HTR-8/SVneo (cell line): Measurements from ENCODE around the gene NTPCR.
"Not testable (repeated sequence)": the region's sequence is repeated elsewhere in the genome, so short reads cannot be mapped to it uniquely, and the experiment has no call there.

Source experiments
- DNase-seq: peaks from one replicate; pipeline ENCODE4 v3.0.0; 2011; ENCODE audit warnings: low spot score, mixed read lengths; ENCODE audit not compliant: insufficient read length
- FAIRE-seq: peaks from 2 replicates; lab custom pipeline; 2011; peaks lifted over from hg19 to GRCh38; lab: Jason Lieb, UNC

The NTPCR gene, protein sequence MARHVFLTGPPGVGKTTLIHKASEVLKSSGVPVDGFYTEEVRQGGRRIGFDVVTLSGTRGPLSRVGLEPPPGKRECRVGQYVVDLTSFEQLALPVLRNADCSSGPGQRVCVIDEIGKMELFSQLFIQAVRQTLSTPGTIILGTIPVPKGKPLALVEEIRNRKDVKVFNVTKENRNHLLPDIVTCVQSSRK

DNA sequence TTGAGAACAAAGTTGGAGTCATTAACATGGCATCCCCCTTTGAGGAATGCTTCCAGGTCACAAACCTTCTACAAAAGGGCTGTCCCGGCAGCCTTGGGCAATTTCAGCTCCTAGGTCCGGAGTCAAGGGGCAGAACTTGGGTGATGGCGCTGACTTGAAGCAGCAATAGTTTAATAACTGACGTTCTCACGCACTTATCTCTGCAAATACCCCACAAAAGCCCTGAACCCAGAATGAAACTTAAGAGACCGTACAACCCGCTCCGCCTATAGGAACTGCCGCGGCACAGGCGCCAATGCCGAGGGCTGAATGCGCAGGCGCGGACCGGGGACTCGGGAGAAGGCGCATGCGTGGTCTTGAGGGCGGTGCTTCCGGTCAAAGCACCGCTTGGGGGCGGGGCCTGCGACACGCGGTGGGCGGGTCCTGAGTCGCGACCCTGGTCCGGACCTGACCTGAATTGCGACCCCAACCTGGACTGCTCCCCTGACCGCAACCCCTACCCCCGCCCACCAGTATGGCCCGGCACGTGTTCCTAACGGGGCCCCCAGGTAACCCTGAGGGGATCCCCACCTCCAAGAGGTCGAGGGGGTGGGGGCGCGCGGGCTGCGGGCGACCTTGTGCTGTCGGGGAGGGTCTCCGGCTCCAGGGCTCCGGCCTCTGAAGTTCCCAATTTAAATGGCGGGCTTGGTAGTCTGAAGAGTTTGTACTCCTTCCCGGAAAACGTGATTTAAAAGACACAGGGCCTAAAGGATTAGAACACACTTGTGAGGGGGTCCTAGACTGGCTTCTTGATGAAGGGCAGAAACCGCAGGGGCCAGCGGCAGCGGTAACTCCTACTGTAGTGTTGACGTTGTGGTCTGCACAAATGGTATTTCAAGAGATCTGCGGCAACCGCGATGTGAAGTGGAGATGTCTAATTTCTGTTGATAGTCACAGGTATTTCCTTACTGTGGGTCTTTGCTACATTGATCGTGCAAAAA, at the start of gene NTPCR:
NTPCR (plus strand) TSS at position 415 of the 980 bp plus-strand sequence; CDS start at position 515, 100 bp downstream.
- FAIRE-seq, result peak; percentile 90
- DNase-seq, result peak; percentile 96

DNA sequence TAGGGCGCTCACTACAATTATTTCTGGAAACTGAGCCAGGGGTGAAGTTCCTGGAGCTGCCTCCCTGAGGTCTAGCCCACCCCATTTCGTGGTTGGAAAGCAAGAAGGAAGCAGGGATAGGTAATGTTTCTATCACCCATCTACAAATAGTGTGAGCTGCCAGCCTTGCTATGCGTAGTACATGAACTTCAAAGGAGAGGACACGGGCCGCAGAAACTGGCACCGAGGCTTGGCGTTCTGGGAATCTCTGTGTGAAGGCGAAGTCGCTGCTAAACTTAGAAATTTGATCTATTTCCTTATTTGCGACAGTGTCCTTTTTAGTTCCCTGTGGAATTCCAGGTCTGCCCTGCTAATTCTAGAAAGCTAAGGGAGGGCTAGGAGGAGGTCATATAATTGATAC, 49.6 kb upstream of the NTPCR start:
- DNase-seq (no peak), FAIRE-seq (no peak)

DNA sequence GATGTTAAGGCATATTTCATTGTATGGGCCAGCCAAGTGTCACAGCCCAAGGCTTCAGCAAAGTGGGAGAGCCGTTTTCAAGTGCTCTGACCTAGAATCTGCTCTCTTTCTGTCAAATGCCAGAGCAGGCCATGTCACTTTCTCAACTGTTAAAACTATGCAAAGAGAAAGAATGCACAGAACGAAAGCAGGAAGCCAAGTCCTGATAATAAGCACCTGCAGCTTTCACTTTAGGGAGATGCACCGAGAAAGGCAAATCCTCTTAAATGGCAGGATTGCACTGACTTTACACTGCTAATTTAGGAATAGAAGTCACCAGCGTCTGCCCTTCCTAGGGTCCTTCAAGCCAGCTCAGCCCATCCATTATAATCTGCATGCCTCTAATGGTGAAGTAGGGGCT, 49.2 kb upstream of the NTPCR start:
- FAIRE-seq, result no peak

DNA sequence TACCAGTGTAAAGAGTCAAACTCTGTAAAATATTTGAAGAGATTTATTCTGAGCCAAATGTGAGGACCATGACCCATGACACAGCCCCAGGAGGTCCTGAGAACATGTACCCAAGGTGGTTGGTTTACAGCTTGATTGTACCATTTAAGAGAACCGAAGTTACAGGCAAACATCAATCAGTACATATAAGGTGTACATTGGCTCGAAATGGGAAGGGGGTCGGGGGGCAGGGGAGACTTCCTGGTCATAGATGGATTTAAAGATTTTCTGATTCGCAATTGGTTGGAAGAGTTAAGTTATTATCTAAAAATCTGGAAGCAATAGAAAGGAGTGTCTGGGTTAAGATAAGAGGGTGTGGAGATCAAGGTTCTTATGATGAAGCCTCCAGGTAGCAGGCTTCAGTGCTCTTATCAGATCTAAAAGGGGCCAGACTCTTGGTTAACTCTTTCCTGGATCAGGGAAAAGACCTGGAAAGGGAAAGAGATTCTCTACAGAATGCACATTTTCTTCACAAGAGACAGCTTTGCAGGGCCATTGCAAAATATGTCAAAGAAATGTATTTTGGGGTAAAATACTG, 47.5 kb upstream of the NTPCR start:
- FAIRE-seq (no peak), DNase-seq (no peak)

More for the DNA sequence above, 49.2 kb upstream of the NTPCR start:
- no peak for DNase-seq

DNA sequence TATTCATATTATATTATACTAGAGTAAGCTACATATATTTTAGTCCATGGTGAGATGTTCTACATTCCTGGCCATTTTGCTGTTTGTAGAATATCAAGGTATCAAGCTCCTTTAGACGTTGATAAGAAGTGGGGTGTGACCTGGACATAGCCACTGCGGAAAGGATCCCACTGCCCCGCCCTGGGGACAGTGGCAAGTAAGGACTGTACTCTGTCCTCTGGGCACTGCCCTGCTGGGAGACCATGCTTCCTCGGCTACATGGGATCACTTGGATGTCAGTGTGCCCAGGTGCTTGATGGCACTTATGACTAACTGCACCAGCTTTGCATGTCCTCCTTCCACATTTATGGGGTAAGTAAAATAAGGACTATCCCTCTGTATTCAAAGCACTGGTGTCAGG, 46.3 kb upstream of the NTPCR start:
- DNase-seq (no peak), FAIRE-seq (no peak)

DNA sequence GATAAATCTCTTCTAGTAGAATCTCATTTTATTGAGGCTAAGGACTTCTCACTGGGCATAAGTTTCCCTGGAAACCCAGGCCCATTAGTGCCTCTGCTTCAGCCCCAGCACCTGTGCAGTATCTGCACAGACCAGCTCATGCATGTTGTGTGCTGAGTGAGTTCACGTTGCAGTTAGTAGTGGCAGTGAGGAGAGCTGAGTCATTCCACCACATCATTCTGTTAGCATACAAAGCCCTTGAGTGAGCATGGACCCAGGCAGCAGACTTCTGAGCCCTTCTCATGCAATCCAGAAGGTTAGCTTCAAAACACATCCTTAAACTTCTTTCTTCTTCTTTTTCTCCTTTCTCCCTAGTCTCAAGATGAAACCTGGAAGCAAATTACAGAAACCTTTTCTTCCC, 45.8 kb upstream of the NTPCR start:
- DNase-seq (peak; percentile 13), FAIRE-seq (no peak)

DNA sequence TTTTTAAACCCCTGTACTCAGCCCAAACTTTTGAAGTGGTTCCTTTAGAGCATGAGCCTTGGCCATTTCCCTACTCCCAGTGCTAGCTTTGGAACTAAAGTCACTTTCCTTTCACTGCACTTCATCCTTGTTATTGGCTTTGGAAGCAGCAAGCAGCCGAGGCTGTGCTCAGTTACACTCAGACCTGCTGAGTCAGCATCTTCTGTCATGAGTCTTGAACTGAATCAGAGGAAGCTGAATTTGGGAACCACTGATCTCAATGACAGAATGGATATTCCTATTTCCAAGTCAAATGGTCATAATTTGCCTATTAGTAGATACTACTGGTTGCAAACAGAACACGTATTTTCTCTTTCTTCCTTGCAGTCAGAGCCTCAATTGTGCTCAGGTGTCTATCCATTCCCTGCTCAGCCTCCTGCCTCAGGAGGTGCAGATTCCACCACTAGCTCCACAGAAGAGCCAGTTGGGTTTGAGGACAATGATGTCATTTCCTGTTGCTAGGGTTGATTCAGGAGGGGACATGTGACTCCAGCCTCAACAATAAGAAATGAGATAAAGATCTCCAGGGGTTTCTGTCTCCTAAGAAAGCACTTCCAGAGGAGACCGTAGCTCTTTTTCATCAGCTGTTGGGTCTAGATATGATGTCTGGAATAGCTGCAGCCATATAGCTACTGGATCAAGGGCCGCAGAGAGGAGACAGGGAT, 44.9 kb upstream of the NTPCR start:
- DNase-seq, result no peak
- peak; percentile 59 for FAIRE-seq

DNA sequence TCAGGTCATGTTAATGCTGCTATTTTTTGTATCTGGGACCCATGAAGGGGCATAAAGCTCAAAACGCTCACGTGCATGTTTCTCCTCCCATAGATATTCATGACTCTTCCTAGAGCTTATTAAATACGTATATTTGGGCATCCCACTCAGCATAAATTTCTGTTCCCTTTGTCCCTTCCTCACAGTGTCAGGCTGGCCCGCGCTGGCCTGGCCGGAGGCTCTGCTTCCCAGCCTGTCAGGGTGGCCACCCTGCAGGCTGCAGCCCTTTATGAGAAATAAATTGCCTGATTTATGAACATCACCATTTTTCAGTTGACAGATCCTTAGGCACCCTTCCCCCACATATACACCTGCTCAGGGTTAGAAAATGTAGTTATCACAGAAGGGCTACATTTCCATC, 44.0 kb upstream of the NTPCR start:
- no peak for DNase-seq
- no peak for FAIRE-seq

DNA sequence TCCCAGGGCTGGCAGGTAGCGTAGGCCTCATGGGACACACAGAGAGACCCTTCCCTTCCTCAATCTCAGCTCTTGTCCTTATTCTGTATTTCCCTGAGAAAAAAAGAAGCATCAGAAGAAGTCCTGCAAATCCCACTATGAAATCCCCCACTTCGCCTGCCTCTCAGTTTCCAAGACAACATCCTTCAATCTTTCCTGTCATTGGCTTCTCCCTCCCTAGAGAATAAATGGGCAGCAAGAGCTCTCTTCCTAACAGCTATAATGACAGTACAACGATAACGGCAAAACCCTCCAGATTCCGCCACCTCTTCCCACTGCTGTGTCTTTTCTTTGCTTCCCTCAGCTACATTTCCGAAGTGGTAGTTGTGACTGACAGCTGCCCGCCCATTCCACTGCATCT, 41.6 kb upstream of the NTPCR start:
- no peak for FAIRE-seq
- no peak for DNase-seq

DNA sequence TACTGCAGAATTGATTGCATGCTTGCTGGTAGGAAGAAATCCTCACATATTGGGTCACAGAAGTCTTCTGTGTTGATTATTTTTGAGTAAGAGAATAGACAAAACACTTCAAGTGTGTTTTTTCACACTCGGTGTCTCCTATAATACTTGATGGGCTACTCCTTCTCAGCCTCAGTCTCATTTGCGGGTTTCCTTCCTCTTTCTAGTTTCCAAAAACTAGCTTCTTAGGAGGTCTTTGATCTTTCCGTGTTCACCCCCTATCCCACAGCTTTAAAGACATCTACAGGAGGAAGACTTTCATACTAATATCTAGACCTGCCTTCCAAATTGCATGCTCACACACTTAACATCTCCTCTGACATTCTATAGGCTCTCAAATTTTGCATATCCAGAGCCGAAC, 40.7 kb upstream of the NTPCR start:
- DNase-seq, result no peak

DNA sequence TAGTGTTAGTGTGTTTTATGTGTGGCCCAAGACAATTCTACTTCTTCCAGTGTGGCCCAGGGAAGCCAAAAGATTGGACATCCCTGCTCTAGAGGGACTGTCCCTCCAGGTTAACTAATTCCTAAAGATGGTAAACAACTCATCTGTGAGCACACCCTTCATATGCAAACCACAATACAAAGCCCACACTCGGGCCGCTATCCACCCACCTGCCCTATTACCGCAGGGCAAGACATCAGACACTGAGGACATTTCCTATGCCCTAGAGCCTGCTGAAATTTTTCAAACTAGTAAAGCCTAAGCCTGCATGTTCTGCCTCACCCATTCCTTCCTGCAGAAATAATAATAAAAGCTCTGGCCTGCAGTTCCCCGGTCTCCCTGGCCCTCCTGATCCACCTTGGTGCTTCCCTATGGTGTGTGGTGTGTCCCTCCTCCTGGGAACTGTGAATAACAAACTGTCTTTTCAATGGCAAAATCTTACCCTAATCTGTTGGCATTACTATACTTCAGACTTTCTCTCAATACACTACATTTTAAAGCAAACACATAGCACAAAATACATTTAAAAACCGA, 39.3 kb upstream of the NTPCR start:
- no peak for FAIRE-seq
- DNase-seq, result no peak

More for the DNA sequence above, 40.7 kb upstream of the NTPCR start:
- no peak for FAIRE-seq

DNA sequence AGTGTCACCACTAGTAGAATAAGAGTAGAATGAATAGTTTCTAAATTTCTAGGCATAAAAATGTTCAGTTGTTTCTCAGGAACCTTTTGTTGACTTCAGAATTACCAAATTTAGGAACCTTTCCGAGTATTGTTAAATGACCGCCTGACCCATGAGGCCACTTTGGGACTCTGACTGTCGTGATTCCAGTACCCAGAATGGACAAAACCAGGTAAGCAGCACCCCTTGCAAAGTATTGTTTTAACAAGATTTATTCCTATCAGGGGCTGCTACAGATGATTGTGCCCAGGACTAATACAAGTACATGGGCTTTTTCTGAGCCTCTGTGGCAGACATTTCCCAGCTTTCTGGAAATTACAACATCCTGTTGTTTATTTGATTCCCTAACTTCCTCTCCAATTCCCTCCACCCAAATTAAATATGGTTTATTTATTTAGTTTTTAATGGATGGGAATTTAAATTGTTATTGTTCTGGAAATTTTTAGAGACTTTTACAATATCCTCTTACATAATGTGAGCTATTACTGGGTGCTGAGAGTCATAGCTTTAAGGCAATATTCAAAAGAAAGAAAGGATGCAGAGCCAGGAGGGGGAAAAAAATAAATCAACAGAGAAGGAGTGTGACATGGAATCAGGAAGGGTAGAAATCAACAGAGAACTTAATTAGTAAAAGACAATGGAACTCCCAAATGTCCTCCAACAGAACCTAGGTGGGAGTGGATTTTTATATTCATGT, 37.4 kb upstream of the NTPCR start:
- no peak for DNase-seq
- no peak for FAIRE-seq

DNA sequence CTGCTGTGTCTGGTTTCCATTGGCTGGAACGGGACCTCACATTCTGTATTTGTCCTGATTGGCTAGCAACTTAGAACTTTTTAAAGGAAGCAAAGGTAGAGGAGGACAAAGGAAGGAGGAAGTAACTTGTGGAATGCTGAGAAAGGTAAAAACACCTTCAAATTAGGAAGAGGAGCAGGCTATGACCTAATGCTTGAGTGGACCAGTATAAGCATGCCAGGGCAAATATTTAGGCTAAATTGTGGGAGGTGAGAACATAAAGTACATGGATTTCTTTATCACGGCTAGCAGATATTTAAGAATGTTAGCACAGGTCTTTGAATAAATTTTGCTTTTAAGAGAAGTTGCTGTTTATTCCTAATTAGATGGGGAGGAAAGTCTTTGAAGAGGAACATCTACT, 36.1 kb upstream of the NTPCR start:
- not testable (repeated sequence) for DNase-seq, FAIRE-seq

DNA sequence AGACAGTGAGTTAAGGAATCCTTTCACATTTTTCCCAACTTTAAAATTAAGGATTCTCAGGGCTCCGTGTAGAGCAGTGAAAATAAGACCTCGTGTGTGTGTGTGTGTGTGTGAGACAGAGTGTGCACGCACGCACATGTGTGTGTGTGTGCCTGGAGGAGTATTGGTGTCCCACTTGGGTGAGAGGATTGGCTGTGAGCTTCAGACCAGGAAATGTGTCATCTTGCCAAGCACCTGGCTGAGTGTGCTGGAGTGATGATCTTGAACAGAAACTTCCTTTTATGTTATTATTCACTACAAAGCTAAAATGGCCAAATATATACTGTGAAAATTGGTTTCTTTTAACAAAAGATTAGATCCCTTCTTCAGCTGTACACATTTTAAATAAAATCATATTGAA, 35.2 kb upstream of the NTPCR start:
- FAIRE-seq (no peak), DNase-seq (no peak)

DNA sequence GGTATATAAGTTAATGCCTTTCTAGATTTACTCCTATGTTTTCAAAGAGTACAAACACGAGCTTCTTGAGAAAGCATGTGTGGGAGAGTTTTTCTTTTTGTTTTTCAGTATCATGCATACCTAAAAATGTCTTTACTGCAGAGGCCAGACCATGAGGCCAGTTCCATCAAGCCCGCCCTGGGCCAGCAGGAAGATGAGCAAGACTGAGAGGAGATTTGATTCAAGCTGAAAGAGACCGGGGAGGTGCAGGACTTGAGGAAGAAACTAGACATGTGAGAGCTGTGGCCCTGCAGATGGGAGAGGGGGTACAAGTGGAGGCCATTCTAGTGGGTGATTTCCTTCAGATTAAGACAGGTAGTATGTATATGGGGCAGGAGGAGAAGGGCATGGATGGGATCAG, 33.4 kb upstream of the NTPCR start:
- FAIRE-seq (no peak), DNase-seq (no peak)

DNA sequence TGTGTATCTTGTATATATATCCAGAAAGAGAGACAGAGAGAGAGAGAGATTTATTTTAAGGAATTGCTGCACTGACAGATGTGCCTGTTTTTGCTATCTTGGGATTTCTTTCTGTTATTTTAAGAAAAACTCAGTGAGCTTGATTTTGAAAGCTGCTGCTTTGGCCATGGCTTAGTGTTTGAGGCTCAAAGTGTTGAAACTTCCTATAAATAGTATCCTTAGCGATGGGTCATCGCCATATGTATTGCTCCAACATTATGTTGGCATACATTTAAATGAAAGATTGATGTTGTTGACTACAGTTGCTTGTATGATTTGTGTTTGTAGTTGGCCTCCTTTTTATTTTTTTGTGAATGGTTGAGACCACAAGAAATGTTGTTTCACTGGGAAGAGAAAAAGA, 29.0 kb upstream of the NTPCR start:
- no peak for FAIRE-seq

DNA sequence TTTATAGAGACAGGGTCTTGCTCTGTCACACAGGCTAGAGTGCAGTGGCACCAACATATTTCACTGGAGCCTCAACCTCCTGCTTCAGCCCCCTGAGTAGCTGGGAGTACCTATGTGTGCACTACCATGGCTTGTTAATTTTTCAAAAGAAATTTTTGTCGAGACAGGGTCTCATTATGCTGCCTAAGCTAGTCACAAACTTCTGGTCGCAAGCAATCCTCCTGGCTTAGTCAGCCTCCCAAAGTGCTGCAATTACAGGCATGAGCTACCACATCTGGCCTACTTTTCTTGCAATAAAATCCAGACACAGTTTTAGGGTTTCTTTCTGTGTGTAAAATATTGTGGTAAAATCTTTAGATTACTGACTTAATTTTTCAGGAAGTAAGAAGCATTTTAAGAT, 27.9 kb upstream of the NTPCR start:
- DNase-seq (no peak), FAIRE-seq (no peak)

More for the DNA sequence above, 29.0 kb upstream of the NTPCR start:
- no peak for DNase-seq

DNA sequence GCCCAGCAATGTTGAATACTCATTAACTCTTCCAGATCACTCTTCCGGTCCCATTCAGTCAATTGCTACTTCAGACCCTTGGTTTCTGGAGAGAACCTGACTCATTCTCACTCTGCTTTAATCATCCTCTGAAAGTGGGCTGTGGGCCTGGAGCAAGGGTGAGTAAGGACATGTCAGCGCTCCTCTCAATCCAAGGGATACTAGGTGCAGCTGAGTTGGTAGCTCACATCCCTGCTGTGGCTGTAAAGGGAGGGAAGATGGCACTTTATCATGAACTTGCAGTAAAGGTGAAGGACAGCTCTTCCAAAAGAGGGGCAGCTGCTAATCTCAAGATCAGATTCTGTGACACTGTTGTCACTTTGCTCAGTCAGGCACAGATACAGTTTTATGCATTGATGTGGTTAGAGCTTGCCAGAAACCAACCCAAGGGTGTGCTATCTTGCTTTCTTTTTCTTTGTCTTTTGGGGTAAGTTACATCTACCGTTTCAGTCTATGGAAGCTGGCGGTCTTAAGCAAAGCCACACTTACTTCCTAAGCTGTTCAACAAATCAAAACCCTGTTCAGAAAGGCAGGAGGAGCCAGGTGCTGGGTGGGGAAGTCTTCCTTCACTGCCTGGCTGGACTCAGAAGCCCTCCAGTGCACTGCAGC, 26.5 kb upstream of the NTPCR start:
- FAIRE-seq (no peak), DNase-seq (no peak)

DNA sequence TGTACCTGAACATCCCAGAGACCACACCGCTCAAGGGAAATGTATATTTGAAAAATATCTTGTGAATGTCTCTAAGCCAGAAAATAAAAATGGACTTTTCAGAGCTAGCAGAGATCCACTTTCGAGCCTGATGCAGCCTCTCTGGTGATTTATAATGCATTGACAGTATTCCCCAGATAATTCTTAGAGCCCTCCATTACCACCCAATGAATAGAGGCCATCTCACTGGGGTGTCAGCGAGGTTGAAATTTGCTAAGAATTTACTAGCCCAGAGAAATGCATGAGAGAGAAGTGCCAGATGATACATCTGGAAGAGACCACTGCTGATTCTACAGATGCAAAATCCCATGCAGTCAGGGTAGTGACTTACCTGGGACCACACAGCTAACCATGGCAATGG, 25.5 kb upstream of the NTPCR start:
- DNase-seq, result no peak
- no peak for FAIRE-seq
